GM18873 (cell line): ENCODE measurements around the gene ABHD17A.

ENCODE experiments used
- ATAC-seq: cut with Tn5 transposase; IDR thresholded peaks from one replicate; pipeline ENCODE4 v1.9.1; 2021; ENCODE audit warnings: mild to moderate bottlenecking, moderate library complexity, moderate number of reproducible peaks; ENCODE audit not compliant: unreplicated experiment, low FRiP score

The ABHD17A gene

GRCh38 chr19:1854542-1855039, 30.7 kb downstream of the ABHD17A start:
- ATAC-seq, result no peak

- no peak for ATAC-seq
Measured at GRCh38 chr19:1854039-1854541, 31.2 kb downstream of the ABHD17A start.

- no peak for ATAC-seq
Measured at GRCh38 chr19:1853295-1854038, 31.8 kb downstream of the ABHD17A start.

- no peak for ATAC-seq
Measured at GRCh38 chr19:1852581-1853128, 32.6 kb downstream of the ABHD17A start.

GRCh38 chr19:1851654-1852580, 33.4 kb downstream of the ABHD17A start:
- ATAC-seq, result no peak

GRCh38 chr19:1850809-1851653, 34.3 kb downstream of the ABHD17A start:
- no peak for ATAC-seq

- ATAC-seq, result no peak
Measured at GRCh38 chr19:1849886-1850398, 35.4 kb downstream of the ABHD17A start.

GRCh38 chr19:1849132-1849474, 36.2 kb downstream of the ABHD17A start:
- no peak for ATAC-seq

GRCh38 chr19:1848399-1849131, 36.7 kb downstream of the ABHD17A start, which contains the start of gene REXO1:
Gene REXO1 (minus strand): TSS chr19:1848483. CDS start chr19:1848358, 125 bp downstream.
- ATAC-seq, result peak; percentile 60

- no peak for ATAC-seq
Measured at GRCh38 chr19:1847684-1848398, 37.5 kb downstream of the ABHD17A start.

- no peak for ATAC-seq
Measured at GRCh38 chr19:1847348-1847683, 38.0 kb downstream of the ABHD17A start.

GRCh38 chr19:1846517-1847204, 38.6 kb downstream of the ABHD17A start:
- ATAC-seq, result no peak

GRCh38 chr19:1845642-1846041, 39.7 kb downstream of the ABHD17A start:
- no peak for ATAC-seq

- no peak for ATAC-seq
Measured at GRCh38 chr19:1845125-1845515, 40.2 kb downstream of the ABHD17A start.

- ATAC-seq, result no peak
Measured at GRCh38 chr19:1844513-1845124, 40.7 kb downstream of the ABHD17A start.

- no peak for ATAC-seq
Measured at GRCh38 chr19:1843646-1844394, 41.5 kb downstream of the ABHD17A start.

GRCh38 chr19:1843116-1843515, 42.2 kb downstream of the ABHD17A start:
- ATAC-seq, result no peak
